ENCODE results near the gene CHEK1.
A peak's percentile ranks its signal among the peaks of the same experiment; 100 is the strongest.

CHEK1 gene

GRCh38 chr11:125674210-125674609, 49.2 kb downstream of the CHEK1 start:
- no peaks in the 10 kb centered on the region for H3K4me1 ChIP-seq (ENCODE audit: control insufficient read depth, insufficient read depth, low read length)
- H3K4me3 ChIP-seq (ENCODE audit: low read length), result no peak overlapping the region
- no peak for DNase-seq (ENCODE audit: low read depth)
- no peaks in the 10 kb centered on the region for H3K36me3 ChIP-seq (ENCODE audit: control insufficient read depth, insufficient read depth, low read length, severe bottlenecking)
- no peaks in the 10 kb centered on the region for H3K27me3 ChIP-seq (replicated peaks; ENCODE audit: control insufficient read depth, insufficient read depth, low read length)
- no peaks in the 10 kb centered on the region for H3K9me3 ChIP-seq (ENCODE audit: control insufficient read depth, low read length)
- no peak overlapping the region for H3K9ac ChIP-seq (ENCODE audit: low read length)

- no peaks in the 10 kb centered on the region for H3K9me3 ChIP-seq (ENCODE audit: control insufficient read depth, low read length)
- no peak overlapping the region for H3K4me3 ChIP-seq (ENCODE audit: low read length)
- H3K27me3 ChIP-seq (replicated peaks; ENCODE audit: control insufficient read depth, insufficient read depth, low read length), result no peaks in the 10 kb centered on the region
- H3K9ac ChIP-seq (ENCODE audit: low read length), result no peak overlapping the region
- no peak for DNase-seq (ENCODE audit: low read depth)
- H3K4me1 ChIP-seq (ENCODE audit: control insufficient read depth, insufficient read depth, low read length), result no peaks in the 10 kb centered on the region
- no peaks in the 10 kb centered on the region for H3K36me3 ChIP-seq (ENCODE audit: control insufficient read depth, insufficient read depth, low read length, severe bottlenecking)
Observed at GRCh38 chr11:125675196-125675595, 50.2 kb downstream of the CHEK1 start.

- Histone ChIP-seq H3K9me3 (ENCODE audit: control insufficient read depth, low read length) (no peaks in the 10 kb centered on the region), H3K27me3 (replicated peaks; ENCODE audit: control insufficient read depth, insufficient read depth, low read length) (no peaks in the 10 kb centered on the region), H3K4me3 (ENCODE audit: low read length) (no peak overlapping the region), H3K36me3 (ENCODE audit: control insufficient read depth, insufficient read depth, low read length, severe bottlenecking) (no peaks in the 10 kb centered on the region), H3K4me1 (ENCODE audit: control insufficient read depth, insufficient read depth, low read length) (no peaks in the 10 kb centered on the region), H3K9ac (ENCODE audit: low read length) (no peak overlapping the region)
- DNase-seq (ENCODE audit: low read depth), result peak; percentile 4
Observed at GRCh38 chr11:125679397-125679796, 54.4 kb downstream of the CHEK1 start.

GRCh38 chr11:125679837-125680236, 54.9 kb downstream of the CHEK1 start:
- DNase-seq (ENCODE audit: low read depth), result no peak

GRCh38 chr11:125680747-125681146, 55.8 kb downstream of the CHEK1 start, which contains the start of gene ACRV1:
Gene ACRV1, minus strand, starts transcription at chr11:125680847. Its CDS starts 67 bp downstream, at chr11:125680780.
- no peaks in the 10 kb centered on the region for H3K36me3 ChIP-seq (ENCODE audit: control insufficient read depth, insufficient read depth, low read length, severe bottlenecking)
- no peaks in the 10 kb centered on the region for H3K27me3 ChIP-seq (replicated peaks; ENCODE audit: control insufficient read depth, insufficient read depth, low read length)
- no peaks in the 10 kb centered on the region for H3K4me1 ChIP-seq (ENCODE audit: control insufficient read depth, insufficient read depth, low read length)
- H3K4me3 ChIP-seq (ENCODE audit: low read length), result no peak within 1 kb of the TSS
- DNase-seq (ENCODE audit: low read depth), result no peak
- no peaks in the 10 kb centered on the region for H3K9me3 ChIP-seq (ENCODE audit: control insufficient read depth, low read length)
- H3K9ac ChIP-seq (ENCODE audit: low read length), result no peak within 1 kb of the TSS

More at GRCh38 chr11:125679837-125680236, 54.9 kb downstream of the CHEK1 start:
- no peaks in the 10 kb centered on the region for H3K36me3 ChIP-seq (ENCODE audit: control insufficient read depth, insufficient read depth, low read length, severe bottlenecking)
- H3K9me3 ChIP-seq (ENCODE audit: control insufficient read depth, low read length), result no peaks in the 10 kb centered on the region
- H3K4me1 ChIP-seq (ENCODE audit: control insufficient read depth, insufficient read depth, low read length), result no peaks in the 10 kb centered on the region
- H3K4me3 ChIP-seq (ENCODE audit: low read length), result no peak overlapping the region
- no peak overlapping the region for H3K9ac ChIP-seq (ENCODE audit: low read length)
- no peaks in the 10 kb centered on the region for H3K27me3 ChIP-seq (replicated peaks; ENCODE audit: control insufficient read depth, insufficient read depth, low read length)

- Histone ChIP-seq H3K36me3 (ENCODE audit: control insufficient read depth, insufficient read depth, low read length, severe bottlenecking) (no peaks in the 10 kb centered on the region), H3K9me3 (ENCODE audit: control insufficient read depth, low read length) (no peaks in the 10 kb centered on the region), H3K4me1 (ENCODE audit: control insufficient read depth, insufficient read depth, low read length) (no peaks in the 10 kb centered on the region), H3K4me3 (ENCODE audit: low read length) (no peak overlapping the region), H3K27me3 (replicated peaks; ENCODE audit: control insufficient read depth, insufficient read depth, low read length) (no peaks in the 10 kb centered on the region), H3K9ac (ENCODE audit: low read length) (no peak overlapping the region)
- no peak for DNase-seq (ENCODE audit: low read depth)
Observed at GRCh38 chr11:125685228-125685627, 60.3 kb downstream of the CHEK1 start.

- H3K27me3 ChIP-seq (replicated peaks; ENCODE audit: control insufficient read depth, insufficient read depth, low read length), result peaks cover 1% of the 10 kb centered on the region
- no peak overlapping the region for H3K4me3 ChIP-seq (ENCODE audit: low read length)
- no peaks in the 10 kb centered on the region for H3K36me3 ChIP-seq (ENCODE audit: control insufficient read depth, insufficient read depth, low read length, severe bottlenecking)
- H3K4me1 ChIP-seq (ENCODE audit: control insufficient read depth, insufficient read depth, low read length), result no peaks in the 10 kb centered on the region
- no peak for DNase-seq (ENCODE audit: low read depth)
- no peak overlapping the region for H3K9ac ChIP-seq (ENCODE audit: low read length)
- no peaks in the 10 kb centered on the region for H3K9me3 ChIP-seq (ENCODE audit: control insufficient read depth, low read length)
Observed at GRCh38 chr11:125688066-125688465, 63.1 kb downstream of the CHEK1 start.

GRCh38 chr11:125688632-125689031, 63.7 kb downstream of the CHEK1 start:
- Histone ChIP-seq H3K4me3 (ENCODE audit: low read length) (no peak overlapping the region), H3K9me3 (ENCODE audit: control insufficient read depth, low read length) (no peaks in the 10 kb centered on the region), H3K27me3 (replicated peaks; ENCODE audit: control insufficient read depth, insufficient read depth, low read length) (peaks cover 3% of the 10 kb centered on the region), H3K4me1 (ENCODE audit: control insufficient read depth, insufficient read depth, low read length) (no peaks in the 10 kb centered on the region), H3K36me3 (ENCODE audit: control insufficient read depth, insufficient read depth, low read length, severe bottlenecking) (no peaks in the 10 kb centered on the region), H3K9ac (ENCODE audit: low read length) (no peak overlapping the region)
- no peak for DNase-seq (ENCODE audit: low read depth)

GRCh38 chr11:125689274-125689859, 64.4 kb downstream of the CHEK1 start:
- Histone ChIP-seq H3K36me3 (ENCODE audit: control insufficient read depth, insufficient read depth, low read length, severe bottlenecking) (no peaks in the 10 kb centered on the region), H3K4me1 (ENCODE audit: control insufficient read depth, insufficient read depth, low read length) (no peaks in the 10 kb centered on the region), H3K4me3 (ENCODE audit: low read length) (no peak overlapping the region), H3K9ac (ENCODE audit: low read length) (no peak overlapping the region), H3K27me3 (replicated peaks; ENCODE audit: control insufficient read depth, insufficient read depth, low read length) (peaks cover 3% of the 10 kb centered on the region), H3K9me3 (ENCODE audit: control insufficient read depth, low read length) (no peaks in the 10 kb centered on the region)
- DNase-seq (ENCODE audit: low read depth), result no peak

- DNase-seq (ENCODE audit: low read depth), result no peak
- Histone ChIP-seq H3K9me3 (ENCODE audit: control insufficient read depth, low read length) (no peaks in the 10 kb centered on the region), H3K4me3 (ENCODE audit: low read length) (no peak overlapping the region), H3K4me1 (ENCODE audit: control insufficient read depth, insufficient read depth, low read length) (no peaks in the 10 kb centered on the region), H3K9ac (ENCODE audit: low read length) (no peak overlapping the region), H3K27me3 (replicated peaks; ENCODE audit: control insufficient read depth, insufficient read depth, low read length) (peaks cover 3% of the 10 kb centered on the region), H3K36me3 (ENCODE audit: control insufficient read depth, insufficient read depth, low read length, severe bottlenecking) (no peaks in the 10 kb centered on the region)
Observed at GRCh38 chr11:125690006-125690405, 65.0 kb downstream of the CHEK1 start.

- no peaks in the 10 kb centered on the region for H3K4me1 ChIP-seq (ENCODE audit: control insufficient read depth, insufficient read depth, low read length)
- no peak overlapping the region for H3K4me3 ChIP-seq (ENCODE audit: low read length)
- H3K9ac ChIP-seq (ENCODE audit: low read length), result no peak overlapping the region
- H3K9me3 ChIP-seq (ENCODE audit: control insufficient read depth, low read length), result no peaks in the 10 kb centered on the region
- no peaks in the 10 kb centered on the region for H3K36me3 ChIP-seq (ENCODE audit: control insufficient read depth, insufficient read depth, low read length, severe bottlenecking)
- H3K27me3 ChIP-seq (replicated peaks; ENCODE audit: control insufficient read depth, insufficient read depth, low read length), result peaks cover 3% of the 10 kb centered on the region
- DNase-seq (ENCODE audit: low read depth), result no peak
Observed at GRCh38 chr11:125692887-125693286, 67.9 kb downstream of the CHEK1 start.

GRCh38 chr11:125694951-125695350, 70.0 kb downstream of the CHEK1 start:
- no peaks in the 10 kb centered on the region for H3K4me1 ChIP-seq (ENCODE audit: control insufficient read depth, insufficient read depth, low read length)
- H3K4me3 ChIP-seq (ENCODE audit: low read length), result no peak overlapping the region
- H3K27me3 ChIP-seq (replicated peaks; ENCODE audit: control insufficient read depth, insufficient read depth, low read length), result peaks cover 3% of the 10 kb centered on the region
- no peaks in the 10 kb centered on the region for H3K36me3 ChIP-seq (ENCODE audit: control insufficient read depth, insufficient read depth, low read length, severe bottlenecking)
- no peak for DNase-seq (ENCODE audit: low read depth)
- no peaks in the 10 kb centered on the region for H3K9me3 ChIP-seq (ENCODE audit: control insufficient read depth, low read length)
- H3K9ac ChIP-seq (ENCODE audit: low read length), result no peak overlapping the region
